ENCODE data around the gene ITLN2.
A peak's percentile ranks its signal among the peaks of the same experiment; 100 is the strongest.
"Not testable (repeated sequence)": the region's sequence is repeated elsewhere in the genome, so short reads cannot be mapped to it uniquely, and the experiment has no call there.

ITLN2 gene

DNA sequence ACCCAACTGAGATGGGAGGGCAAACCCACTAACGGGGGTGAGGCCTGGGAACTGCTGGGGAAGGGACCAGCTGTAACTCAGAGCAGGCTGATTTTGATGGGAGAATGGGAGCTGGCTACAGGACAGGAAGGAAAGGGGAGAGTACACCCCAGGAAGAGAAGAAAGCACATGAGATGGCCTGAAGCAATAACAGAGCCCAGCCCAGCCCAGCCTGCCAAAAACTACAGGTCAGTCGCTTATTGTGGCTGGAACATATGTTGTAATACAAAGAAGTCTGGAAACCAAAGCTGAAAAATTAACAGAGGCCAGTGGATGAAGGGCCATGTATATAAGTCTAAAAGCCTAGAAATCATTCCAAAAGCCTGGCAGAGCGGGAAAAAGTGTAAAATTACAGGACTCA lies 1.6 kb downstream of the ITLN2 start:
- DNase-seq (ENCODE audit: low spot score), result no peak

DNA sequence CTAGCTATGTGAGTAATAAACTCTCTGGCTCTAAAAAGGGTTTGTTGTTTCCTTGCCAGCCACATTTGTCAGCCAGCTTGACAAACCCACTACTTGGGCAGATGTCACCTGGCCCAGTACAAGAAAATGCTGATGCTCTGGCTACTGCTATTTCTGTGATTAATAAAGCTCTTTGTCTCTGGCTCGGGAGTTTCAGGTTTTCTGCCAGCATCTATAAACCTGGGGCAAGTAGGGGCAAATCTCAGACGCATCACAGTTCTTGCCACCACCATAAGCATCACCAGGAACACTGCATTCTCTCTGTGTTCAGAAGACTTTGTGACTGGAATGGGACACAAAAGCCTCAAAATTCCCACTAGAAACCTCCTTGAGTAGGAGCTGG lies 2.5 kb downstream of the ITLN2 start:
- DNase-seq (ENCODE audit: low spot score), result no peak

DNA sequence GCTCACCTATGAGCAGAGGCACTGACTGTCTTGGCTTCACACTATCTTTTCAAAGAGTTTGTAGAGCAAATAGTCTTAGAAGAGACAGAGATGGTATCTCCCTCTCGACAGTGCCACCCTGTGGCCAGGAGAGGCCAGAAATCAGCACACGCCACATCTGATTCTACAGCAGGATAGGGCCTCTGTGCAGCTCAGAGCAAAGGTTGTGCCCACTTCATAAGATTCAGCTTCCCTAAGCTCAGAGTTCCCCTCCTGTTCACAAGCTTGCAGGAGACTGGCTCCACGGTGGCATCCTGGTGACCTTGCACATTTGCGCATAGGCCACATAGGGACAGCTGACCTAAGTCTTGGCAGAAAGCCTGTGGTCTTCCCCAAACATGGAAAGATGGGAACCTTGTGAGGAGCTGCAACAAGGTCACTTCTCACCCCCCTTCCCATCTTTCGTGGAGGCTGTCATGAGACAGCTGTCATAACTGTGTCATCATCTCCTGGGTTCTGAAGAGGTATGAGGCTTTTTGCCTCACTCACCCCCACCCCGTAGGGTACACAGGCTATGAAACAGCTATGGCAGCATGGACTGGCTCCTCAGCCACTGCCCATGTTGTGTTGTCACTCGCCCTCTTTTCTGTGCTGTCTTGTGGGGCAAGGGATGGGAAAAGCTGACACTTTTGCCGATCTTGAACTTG lies 3.0 kb downstream of the ITLN2 start:
- peak; percentile 87 for DNase-seq (ENCODE audit: low spot score)

DNA sequence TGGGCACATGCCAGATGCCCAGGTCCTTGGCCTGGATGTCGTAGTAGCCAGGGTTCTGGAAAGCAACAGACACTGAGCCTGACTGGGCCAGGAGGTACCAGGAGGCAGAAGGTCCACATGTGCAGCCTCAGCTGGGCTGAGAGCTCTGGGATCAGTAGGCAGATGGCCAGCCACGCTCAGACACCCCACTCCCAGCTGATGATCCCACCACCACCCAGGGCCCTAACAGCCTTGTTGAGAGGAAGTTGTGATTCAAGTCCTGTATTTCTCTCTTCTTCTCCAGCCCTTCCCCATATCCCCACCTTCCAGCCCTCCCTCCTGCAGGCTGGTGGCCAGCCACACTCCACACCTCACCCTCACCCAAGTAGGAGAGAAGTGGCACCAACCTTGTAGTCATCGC lies 4.0 kb downstream of the ITLN2 start:
- no peak for DNase-seq (ENCODE audit: low spot score)

DNA sequence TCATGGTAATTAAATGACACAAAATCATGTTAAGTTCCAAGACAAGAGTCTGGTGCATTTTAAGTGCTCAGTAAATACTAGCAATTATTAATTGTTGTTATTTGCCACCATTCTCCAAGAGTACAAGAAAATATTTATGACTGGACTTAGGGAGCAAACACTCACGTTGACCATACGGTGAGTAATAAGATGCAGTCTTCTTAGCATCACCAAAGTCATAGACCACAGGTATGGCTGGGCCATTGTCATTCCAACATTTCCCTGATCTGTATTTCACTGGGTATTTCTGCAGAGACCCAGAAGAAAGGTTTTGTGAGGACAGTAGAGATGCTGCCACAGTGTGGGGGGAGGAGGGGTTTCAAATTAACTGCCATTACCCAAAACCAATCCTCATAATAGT lies 4.7 kb downstream of the ITLN2 start:
- no peak for DNase-seq (ENCODE audit: low spot score)

DNA sequence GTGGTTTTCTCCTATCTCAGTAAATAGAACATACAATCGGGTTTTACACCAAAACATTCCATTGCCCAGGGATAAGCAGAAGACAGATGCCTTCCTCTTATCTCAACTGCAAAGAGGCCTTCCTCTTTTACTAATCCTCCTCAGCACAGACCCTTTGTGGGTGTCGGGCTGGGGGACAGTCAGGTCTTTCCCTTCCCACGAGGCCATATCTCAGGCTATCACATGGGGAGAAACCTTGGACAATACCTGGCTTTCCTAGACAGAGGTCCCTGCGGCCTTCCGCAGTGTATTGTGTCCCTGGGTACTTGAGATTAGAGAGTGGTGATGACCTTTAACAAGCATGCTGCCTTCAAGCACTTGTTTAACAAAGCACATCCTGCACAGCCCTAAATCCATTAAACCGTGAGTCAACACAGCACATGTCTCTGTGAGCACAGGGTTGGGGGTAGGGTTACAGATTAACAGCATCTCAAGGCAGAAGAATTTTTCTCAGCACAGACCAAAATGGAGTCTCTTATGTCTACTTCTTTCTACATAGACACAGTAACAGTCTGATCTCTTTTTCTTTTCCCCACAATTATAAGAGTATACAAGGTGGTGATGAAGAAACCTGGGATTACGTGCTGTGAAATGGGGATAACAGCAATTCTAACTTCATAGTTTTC lies 5.3 kb downstream of the ITLN2 start:
- not testable (repeated sequence) for DNase-seq (ENCODE audit: low spot score)

DNA sequence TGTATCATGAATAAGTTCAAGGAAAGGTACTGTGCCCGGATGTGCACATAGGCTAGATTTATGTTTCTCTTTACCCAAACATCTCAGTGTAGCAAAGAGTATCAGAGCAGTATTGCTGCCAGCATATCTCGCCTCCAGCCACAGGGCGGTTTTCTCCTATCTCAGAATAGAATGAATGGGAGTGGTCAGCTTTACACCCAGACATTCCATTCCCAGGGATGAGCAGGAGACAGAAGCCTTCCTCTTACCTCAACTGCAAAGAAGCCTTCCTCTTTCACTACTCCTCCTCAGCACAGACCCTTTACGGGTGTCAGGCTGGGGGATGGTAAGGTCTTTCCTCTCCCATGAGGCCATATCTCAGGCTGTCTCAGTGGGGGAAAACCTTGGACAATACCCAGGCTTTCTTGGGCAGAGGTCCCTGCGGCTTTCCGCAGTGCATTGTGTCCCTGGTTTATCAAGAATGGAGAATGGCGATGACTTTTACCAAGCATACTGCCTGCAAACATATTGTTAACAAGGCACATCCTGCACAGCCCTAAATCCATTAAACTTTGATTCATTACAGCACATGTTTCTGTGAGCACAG lies 7.3 kb downstream of the ITLN2 start:
- not testable (repeated sequence) for DNase-seq (ENCODE audit: low spot score)

DNA sequence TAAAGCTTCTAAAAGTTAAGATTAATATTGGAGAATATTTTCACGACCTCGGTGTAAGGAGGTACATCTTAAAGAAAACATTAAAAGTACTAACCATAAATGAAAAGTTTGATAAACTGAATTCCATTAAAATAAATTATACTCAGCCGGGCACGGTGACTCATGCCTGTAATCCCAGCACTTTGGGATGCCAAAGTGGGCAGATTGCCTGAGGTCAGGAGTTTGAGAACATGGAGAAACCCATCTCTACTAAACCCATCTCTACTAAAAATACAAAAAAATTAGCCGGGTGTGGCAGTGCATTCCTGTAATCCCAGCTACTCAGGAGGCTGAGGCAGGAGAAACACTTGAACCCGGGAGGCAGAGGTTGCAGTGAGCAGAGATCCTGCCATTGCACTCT lies 8.7 kb downstream of the ITLN2 start:
- not testable (repeated sequence) for DNase-seq (ENCODE audit: low spot score)

DNA sequence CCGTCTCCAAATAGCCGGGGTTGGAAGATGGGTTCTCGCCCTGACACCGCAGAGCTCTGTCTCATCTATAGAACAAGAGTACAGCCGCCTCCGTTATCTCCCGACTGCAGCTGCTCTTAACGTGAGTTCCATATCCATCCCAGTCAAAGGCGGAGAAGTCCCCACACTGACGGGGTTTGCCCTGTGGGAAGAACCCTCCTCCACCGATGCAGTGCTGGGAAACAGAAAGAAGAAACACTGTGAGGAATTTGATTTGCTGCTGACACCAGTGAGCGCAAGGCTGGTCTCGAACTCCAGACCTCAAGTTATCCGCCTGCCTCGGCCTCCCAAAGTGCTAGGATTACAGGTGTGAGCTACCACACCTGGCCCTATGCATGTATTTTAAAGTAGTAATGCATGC lies 9.5 kb downstream of the ITLN2 start:
- DNase-seq (ENCODE audit: low spot score), result no peak

DNA sequence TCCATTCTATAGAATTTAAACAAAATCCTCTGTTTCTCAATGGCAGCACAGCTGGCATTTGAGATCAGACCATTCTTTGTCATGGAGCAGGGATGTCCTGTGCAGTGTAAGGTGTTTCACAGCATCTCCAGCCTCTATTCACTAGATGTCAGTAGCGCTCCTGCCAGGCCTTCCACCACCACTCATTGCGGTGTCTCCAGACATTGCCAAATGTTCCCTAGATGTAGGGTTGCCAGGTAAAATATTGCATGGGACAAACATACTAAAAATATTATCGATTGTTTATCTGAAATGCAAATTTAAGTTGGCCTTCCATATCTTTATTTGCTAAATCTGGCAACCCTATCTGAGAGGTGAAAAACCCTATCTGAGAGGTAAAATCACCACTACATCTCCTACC lies 11.7 kb downstream of the ITLN2 start:
- no peak for DNase-seq (ENCODE audit: low spot score)

DNA sequence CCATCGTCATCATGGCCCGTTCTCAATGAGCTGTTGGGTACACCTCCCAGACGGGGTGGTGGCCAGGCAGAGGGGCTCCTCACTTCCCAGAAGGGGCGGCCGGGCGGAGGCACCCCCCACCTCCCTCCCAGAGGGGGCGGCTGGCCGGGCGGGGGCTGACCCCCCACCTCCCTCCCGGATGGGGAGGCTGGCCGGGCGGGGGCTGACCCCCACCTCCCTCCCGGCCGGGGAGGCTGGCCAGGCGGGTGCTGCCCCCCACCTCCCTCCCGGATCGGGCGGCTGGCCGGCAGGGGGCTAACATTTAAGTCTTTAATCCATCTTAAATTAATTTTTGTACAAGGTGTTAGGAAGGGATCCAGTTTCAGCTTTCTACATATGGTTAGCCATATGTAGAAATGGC lies 17.9 kb downstream of the ITLN2 start:
- not testable (repeated sequence) for DNase-seq (ENCODE audit: low spot score)

DNA sequence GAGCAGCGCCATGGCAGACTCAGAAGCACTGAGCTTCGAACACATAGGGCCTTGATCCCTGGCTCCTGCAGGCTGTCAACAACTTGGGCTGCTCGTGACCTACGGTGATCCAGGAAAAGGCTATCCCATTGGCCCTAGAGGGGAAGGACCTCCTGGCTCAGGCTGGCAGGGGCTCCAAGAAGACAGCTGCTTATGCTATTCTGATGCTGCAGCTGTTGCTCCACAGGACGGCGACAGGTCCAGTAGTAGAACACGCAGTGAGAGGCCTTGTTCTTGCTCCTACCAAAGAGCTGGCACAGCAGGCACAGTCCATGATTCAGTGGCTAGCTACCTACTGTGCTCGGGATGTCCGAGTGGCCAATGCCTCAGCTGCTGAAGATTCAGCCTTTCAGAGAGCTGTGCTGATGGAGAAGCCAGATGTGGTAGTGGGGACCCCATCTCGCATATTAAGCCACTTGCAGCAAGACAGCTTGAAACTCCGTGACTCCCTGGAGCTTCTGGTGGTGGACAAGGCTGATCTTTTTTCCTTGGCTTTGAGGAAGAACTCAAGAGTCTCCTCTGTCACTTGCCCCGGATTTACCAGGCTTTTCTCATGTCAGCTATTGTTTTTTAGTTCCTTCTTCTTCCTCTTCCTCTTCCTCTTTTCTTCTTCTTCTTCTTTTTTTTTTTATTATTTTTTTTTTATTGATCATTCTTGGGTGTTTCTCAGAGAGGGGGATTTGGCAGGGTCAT lies 18.9 kb downstream of the ITLN2 start:
- DNase-seq (ENCODE audit: low spot score), result no peak

DNA sequence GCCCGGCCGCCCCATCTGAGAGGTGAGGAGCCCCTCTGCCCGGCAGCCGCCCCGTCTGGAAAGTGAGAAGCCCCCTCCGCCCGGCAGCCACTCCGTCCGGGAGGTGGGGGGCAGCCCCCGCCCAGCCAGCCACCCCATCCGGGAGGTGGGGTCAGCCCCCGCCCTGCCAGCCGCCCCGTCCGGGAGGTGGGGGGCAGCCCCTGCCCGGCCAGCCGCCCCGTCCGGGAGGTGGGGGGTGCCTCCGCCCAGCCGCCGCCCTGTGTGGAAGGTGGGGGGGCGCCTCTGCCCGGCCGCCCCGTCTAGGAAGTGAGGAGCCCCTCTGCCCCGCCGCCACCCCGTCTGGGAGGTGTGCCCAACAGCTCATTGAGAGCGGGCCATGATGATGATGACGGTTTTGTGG lies 21.3 kb downstream of the ITLN2 start:
- not testable (repeated sequence) for DNase-seq (ENCODE audit: low spot score)

DNA sequence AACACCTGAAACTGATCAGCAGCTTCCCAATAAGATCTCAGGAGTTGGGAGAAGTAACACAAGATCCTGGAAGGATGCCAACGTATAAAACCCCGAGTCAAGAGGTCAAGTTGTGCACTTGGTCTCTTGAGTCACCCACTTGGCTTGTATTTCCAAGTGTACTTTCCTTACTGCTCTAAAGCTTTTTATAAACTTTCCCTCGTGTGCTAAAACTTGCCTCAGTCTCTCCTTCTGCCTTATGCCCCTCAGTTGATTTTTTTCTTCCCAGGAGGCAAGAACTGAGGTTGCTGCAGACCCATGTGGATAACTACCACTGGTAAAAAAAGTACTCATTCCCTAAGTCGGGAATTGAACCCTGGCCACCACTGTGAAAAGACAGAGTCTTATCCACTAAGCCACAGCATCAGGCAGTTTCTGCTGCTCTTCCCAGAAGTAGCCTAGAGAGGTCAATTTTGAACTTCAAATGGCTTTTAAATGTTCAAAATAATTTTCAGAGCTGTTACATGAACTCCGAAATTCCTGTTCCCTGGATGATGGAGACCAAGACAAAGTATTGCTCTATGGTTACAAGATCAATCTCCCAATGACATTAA lies 28.9 kb downstream of the ITLN2 start:
- no peak for DNase-seq (ENCODE audit: low spot score)

DNA sequence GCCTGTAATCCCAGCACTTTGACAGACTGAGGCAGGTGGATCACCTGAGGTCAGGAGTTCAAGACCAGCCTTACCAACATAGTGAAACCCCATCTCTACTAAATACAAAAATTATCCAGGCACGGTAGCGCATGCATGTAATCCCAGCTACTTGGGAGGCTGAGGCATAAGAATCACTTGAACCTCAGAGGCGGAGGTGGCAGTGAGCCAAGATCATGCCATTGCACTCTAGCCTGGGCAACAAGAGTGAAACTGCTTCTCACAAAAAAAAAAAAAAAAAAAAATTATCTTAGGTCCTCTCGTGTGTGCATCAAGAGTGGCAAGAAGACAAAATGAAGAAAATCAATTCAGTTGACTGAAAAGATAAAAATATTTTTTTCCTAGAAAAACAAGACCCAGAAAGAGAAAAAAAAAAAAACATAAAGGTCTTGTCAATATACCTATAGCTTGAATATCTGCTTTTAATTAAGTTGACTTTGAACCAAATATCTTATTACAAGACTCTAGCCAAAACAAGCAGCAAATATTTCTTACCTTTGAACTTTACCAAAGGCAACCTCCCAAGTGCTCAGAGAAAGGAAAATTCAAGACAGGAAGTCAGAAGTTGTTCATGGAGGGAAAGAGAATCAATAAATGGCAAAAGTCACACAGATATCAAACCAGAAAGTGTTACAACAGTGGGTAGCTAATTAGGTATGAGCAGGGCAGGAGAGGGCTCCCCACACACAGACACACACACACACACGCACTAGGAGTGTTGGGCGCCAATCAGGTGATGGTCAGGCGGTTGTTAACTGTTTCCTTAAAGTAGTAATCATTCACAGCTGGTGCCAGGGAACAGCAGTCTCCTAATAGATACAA lies 29.6 kb downstream of the ITLN2 start:
- no peak for DNase-seq (ENCODE audit: low spot score)

DNA sequence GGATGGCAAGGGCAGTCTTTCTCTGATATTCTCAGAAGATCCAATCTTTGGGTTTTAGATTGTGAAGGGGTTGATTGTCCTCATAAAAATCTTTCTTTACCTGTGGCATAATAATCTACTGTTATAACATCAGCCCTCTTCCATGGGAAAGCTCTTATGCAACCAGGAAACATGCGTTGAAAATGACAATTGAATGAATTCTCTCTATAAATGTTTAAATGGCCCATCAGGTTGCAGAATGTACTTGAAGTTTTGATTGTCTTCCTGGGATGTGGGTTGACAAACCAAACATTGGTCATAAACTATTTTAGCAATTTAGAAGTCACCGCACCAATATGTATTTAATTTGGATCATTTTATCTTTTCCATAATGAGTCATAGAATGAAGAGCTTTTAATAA lies 37.9 kb downstream of the ITLN2 start:
- DNase-seq (ENCODE audit: low spot score), result no peak

DNA sequence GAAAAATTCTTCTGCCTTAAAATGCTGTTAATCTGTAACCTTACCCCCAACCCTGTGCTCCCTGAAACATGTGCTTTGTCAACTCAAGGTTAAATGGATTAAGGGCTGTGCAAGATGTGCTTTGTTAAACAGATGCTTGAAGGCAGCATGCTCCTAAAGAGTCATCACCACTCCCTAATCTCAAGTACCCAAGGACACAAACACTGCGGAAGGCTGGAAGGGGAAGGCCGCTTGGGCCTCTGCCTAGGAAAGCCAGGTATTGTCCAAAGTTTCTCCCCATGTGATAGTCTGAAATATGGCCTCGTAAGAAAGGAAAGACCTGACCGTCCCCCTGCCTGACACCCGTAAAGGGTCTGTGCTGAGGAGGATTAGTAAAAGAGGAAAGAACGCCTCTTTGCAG lies 41.4 kb downstream of the ITLN2 start:
- DNase-seq (ENCODE audit: low spot score), result not testable (repeated sequence)

DNA sequence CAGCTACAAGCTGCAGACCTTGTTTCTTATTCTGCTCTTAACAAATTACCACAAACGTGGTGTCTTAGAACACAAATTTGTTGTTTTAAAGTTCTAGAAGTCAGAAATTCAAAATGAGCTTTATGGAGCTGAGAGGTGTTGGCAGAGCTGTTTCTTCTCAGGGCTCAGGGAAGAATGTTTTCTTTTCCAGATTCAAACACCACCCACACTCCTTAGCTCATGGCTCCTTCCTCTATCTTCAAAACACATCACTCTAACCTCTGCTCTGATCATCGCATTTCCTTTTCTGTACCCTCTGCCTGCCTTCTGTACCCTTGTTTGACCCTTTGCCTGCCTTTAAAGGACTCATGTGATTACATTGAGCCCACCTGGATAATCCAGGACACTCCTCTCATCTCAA lies 42.7 kb downstream of the ITLN2 start:
- no peak for DNase-seq (ENCODE audit: low spot score)

DNA sequence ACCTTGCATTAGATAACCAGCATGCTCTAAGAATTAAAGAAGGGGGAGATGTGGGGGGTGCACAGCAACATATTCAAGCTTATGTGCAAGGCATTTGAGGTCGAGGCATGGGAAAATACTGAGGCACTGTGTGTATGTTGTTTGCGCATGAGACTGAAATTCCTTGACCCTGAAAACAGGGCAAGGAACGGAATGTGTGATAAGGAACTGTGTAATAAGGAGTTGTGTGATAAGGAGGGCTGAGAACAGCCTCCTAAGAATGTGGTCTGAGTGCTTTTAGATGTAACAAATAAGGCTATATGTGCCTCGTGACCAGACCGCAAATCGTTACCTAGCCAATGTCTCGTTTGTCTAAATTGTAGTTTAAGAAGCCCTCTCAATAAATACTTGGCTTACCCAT lies 43.2 kb downstream of the ITLN2 start:
- no peak for DNase-seq (ENCODE audit: low spot score)

DNA sequence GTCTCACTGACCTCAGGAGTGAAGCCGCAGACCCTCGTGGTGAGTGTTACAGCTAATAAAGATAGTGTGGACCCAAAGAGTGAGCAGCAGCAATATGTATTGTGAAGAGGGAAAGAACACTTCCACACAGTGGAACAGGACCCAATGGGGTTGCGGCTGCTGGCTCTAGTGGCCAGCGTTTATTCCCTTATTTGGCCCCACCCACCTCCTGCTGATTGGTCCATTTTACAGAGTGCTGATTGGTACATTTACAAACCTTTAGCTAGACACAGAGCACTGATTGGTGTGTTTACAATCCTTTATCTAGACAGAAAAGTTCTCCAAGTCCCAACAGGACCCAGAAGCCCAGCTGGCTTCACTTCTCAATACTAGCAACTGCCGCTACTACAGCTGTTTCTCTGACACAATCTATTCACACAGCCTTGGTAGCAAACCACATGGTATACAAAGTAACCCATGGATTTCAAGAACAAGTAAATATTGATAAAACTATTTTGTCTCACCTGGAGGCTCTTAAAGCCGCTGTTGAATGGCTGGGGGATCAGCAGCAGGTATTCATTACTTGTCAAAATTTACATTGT lies 44.3 kb downstream of the ITLN2 start:
- no peak for DNase-seq (ENCODE audit: low spot score)

DNA sequence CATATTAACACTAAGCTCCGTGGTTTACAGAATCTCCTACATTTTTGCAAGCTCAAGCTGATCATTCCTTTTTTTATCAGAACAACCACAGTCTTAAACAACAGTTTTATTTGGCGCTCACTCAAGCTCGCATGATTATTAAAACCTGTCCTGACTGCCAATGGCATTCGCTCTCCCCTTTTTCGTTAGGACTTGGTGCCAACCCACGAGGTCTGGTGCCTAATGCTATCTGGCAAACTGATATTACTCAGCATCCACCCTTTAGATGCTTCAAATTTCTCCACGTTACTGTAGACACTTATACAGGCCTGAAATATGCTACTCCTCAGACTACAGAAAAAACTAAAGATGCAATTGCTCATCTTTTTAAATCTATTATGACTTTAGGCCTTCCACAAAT lies 46.6 kb downstream of the ITLN2 start:
- no peak for DNase-seq (ENCODE audit: low spot score)
